GM19240 (cell line): ENCODE results near the gene BICRA.
"Not testable (repeated sequence)": the region's sequence is repeated elsewhere in the genome, so short reads cannot be mapped to it uniquely, and the experiment has no call there.

Source experiments
- DNase-seq: peaks from one replicate; pipeline ENCODE4 v3.0.0; 2011; ENCODE audit warnings: low spot score; ENCODE audit not compliant: insufficient read length

BICRA gene

DNA sequence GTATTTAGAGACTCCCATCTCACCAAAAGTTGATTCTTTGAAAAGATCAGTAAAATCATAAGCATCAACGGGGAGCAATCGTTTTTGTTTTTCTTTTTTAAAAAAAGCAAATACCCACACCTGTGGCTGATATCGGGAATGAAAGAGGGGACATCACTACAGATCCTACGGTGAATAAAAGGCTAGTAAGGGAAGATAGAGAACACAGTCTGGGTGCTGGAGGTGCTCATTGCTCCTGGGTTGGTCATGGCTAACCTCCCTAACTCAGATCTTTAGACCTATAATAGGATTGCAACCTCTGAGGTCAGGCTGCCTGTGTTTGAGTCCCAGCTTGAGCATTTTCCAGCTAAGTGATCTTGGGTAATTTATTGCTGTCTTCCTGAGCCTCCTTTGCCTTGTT is 105.4 kb downstream of the BICRA start:
- no peak for DNase-seq

DNA sequence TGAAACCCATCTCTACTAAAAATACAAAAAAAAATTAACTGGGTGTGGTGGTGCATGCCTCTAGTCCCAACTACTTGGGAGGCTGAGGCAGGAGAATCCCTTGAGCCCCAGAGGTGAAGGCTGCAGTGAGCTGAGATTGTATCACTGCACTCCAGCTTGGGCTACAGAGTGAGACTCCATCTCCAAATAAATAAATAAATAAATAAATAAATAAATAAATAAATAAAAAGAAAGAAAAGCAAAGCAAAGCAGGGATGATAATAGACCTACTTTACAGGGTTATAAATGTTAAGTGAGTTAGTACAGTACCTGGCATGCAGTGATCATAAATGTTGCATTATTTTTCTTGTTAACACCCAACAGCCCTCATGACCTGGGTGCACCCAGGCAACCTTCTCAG is 105.9 kb downstream of the BICRA start:
- DNase-seq = not testable (repeated sequence)

DNA sequence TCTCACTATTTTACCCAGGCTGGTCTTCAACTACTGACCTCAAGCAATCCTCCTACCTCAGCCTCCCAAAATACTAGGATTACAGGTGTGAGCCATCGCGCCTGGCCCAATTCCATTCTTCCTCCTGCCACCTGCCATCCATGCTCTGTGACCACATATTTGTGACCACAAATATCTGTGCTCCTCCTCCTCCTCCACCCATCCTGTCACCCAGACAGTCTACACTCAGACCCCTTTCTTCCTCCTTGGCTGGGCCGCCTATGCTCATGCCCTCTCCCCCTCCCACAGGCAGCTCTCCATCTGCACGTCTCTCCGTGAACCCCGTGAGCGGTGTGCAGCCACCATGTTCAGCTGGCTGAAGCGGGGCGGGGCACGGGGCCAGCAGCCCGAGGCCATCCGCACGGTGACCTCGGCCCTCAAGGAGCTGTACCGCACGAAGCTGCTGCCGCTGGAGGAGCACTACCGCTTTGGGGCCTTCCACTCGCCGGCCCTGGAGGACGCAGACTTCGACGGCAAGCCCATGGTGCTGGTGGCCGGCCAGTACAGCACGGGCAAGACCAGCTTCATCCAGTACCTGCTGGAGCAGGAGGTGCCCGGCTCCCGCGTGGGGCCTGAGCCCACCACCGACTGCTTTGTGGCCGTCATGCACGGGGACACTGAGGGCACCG is 107.5 kb downstream of the BICRA start:
- DNase-seq = no peak

DNA sequence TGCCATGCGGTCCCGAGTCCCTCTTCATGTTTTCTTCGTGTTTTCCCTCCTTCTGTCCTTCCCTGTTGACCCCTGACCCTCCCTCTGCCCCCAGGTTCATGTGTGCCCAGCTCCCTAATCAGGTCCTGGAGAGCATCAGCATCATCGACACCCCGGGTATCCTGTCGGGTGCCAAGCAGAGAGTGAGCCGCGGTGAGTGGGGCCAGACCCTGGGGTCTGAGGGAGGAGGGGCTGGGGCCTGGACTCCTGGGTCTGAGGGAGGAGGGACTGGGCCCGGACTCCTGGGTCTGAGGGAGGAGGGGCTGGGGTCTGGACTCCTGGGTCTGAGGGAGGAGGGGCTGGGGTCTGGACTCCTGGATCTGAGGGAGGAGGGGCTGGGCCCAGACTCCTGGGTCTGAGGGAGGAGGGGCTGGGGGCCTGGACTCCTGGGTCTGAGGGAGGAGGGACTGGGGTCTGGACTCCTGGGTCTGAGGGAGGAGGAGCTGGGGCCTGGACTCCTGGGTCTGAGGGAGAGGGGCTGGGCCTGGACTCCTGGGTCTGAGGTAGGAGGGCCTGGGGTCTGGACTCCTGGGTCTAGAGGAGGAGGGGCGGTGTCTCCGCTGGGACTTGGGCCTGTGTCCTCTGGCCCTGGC is 109.6 kb downstream of the BICRA start:
- DNase-seq = not testable (repeated sequence)

DNA sequence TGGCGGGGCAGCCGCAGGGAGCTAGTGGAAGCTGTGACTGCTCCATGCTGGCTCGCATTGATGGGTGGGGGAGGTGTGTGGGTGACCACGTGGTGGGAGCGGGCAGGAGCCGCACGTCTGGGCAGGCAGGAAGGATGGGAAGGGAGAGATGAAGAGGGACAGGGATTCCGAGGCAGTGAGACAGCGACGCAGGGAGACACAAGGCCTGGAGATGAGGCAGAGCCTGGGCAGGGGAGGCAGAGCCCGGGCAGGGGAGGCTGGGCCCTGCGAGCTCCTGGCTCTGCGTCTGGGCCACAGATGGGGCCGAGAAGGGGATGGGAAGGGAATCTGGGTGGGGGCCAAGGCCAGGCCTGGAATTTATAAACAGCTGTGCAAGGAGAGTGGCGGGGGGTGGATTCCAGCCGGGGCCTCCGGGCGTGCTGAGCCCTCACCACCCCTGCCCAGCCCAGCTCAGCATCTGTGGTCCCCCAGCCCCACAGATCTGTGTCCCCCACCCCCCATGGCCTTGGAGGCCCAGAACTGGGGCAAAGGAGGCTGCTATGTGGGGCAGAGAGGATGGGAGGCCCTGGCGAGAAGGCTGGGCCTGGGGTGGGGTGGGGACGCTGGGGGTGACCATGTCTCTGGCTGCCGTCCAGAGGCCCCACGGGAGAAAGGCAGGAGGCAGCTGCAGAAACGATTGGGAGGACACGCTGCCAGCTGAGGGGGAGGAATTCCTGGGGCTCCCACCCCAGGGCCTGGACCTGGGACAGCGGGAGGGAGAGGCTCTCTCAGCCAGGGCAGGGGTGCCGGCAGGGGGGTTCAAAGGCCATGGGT is 110.3 kb downstream of the BICRA start:
- DNase-seq = no peak

DNA sequence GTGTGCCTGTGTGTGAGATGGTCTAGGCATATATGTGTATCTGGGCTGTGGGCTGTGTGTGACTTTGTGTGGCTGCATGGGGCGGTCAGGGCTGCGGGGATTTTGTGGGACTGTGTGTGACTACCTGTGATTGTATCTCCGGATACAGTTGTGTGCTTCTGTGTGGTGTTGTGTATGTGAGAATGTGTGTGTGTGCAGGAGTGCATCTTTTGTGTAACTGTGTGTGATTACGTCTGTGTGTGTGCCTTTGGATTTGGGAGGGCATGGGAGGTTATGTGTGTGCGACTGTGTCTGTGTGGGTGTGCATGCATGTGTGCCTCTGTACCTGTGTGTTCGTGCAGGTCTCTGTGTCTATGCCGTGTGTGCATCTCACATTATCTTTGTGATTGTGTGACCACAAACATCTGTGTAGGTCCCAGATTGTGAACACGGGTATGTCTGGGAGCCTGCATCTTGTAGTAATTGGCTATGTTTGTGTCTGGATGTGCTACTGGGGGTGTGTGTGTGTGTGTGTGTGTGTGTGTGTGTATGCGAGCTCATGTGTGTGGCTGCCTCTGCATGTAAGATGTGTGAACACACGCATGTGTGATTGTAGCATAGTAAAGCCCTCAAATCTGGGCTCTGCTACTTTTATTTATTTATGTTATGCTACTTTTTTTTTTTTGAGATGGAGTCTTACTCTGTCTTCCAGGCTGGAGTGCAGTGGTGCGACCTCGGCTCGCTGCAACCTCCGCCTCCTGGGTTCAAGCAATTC is 111.9 kb downstream of the BICRA start:
- no peak for DNase-seq

DNA sequence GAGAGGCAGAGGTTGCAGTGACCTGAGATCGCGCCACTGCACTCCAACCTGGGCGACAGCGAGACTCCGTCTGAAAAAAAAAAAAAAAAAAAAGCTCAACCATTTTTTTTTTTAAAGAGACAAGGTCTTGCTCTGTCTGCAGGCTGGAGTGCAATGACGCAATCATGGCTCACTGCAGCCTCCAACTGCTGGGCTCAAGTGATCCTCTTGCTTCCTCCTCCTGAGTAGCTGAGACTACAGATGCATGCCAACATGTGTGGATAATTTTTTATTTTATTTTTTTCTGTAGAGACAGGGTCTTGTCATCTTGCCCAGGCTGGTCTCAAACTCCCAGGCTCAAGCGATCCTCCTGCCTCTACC is 114.6 kb downstream of the BICRA start:
- DNase-seq = no peak

DNA sequence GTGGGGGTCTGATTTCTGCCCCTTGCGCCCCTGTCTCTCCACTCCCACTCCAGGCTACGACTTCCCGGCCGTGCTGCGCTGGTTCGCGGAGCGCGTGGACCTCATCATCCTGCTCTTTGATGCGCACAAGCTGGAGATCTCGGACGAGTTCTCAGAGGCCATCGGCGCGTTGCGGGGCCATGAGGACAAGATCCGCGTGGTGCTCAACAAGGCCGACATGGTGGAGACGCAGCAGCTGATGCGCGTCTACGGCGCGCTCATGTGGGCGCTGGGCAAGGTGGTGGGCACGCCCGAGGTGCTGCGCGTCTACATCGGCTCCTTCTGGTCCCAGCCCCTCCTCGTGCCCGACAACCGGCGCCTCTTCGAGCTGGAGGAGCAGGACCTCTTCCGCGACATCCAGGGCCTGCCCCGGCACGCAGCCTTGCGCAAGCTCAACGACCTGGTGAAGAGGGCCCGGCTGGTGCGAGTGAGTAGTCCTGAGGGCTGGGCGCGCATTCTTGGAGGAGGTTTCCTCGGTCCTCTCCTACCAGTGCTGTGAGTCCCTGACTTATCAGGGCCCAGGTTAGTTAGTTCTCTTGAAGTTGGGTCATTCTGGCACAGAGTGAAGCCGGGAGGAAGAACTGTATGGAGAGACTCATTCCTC is 116.9 kb downstream of the BICRA start:
- no peak for DNase-seq

DNA sequence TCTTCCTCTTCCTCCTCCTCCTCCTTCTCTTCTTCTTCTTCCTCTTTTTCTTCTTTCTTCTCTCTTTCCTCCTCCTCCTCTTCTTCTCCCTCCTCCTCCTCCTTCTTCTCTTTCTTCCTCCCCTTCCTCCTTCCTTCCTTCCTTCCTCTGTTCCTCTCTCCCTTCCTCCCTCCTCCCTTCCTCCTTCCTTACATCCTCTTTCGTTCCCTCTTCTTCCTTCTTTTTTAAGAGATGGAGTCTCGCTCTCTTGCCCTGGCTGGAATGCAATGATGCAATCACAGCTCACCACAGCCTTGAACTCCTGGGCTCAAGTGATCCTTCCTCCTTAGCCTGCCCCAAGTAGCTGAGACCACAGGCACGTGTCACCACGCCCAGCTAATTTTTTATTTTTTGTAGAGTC is 117.5 kb downstream of the BICRA start:
- DNase-seq = no peak

DNA sequence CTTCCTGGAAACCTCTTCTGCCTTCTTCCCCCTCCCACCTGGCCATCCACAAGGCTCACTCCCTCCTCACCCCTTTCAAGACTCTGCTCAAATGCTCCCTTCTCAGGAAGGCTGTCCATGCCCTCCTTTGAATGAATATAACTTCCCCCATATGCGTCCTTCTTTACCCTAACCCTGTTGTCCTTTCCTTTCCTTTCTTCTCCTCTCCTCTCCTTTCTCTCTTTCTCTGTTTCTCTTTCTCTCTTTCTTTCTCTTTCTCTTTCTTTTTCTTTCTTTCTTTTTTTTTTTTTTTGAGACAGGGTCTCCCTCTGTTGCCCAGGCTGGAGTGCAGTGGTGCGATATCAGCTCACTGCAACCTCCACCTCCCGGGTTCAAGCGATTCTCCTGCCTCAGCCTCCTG is 119.4 kb downstream of the BICRA start:
- not testable (repeated sequence) for DNase-seq

DNA sequence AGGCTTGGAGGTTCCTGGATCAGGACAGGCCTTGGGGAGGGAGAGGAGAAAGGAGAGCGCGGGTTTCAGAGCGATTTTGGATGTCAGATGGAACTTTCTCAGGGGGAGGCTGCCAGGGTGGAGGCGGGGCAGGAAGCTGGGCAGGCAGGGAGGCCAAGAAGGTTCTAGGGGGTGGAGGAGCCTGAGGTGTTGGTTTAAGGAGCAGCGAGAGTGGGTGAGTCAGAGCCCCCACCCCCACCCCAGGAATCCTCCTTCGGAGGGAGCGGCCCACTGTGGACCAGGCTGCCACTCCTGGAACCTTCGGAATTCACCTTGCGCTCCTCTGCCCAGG is 120.5 kb downstream of the BICRA start:
- no peak for DNase-seq

DNA sequence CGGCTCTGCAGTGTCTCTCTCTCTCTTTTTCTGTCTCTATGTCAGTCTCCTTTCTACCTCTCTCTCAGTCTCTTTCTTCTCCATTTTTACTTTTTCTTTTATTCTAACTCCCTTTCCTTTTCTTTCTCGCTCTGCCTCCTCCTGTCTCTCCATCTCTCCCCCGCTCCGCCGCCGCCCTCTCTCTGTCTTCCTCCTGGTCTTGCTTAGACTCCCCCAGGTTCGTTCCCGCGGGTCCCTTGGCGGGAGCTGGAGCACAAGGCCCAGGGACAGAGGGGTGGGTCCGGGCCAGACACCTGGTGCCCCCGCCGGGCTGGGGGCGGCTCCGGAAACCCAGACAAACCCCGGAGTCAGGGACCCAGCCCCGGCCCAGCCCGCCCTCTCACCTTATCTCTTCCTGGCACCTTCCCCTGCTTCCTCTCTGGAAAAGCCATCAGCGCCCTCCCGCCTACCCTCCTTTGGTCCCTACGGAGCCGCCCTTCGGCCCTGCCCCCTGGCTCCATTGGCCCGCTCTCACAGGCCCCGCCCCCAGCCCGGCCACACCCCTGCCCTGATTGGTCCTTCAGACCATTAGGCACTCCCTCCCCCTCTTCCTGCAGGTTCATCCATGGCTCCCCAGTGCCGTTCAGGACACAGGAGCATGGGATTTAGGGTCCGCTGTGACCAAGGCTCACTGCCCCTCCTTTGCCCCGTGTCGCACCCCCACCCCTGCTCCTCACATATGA is 121.0 kb downstream of the BICRA start:
- no peak for DNase-seq

DNA sequence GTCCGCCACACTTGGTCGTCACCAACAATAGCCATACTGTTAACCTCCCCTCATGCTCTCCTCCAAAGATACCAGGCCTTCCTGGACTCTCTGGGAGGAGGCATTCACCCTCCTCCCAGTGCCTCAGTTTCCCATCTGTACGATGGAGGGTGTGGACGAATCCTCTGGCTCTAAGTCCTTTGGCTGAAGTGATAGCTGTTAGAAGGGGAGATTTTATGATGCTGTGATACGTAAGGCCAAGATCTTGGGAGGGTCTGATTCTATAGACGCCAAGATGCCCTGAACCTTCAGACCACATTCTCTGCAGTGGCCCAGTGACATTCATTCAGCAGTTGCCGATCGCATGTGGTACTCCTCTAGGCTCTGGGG is 121.6 kb downstream of the BICRA start:
- DNase-seq = no peak

DNA sequence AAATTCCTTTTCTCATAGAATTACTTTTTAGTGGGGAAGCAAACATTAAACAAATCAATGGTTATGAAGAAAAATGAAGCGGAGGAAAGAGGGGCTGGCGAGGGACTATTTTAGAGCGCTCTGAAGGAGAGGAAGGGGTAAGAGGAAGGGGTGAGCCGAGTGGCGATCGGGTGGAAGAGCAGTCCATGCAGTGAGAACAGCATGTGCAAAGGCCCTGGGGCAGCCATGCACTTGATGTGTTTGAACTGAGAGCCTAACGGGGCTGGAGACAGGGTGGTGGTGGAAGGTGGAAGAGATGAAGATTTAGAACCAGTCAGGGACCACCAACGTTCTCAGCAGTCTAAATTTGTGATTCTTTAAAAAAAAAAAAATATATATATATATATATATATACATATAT is 122.0 kb downstream of the BICRA start:
- no peak for DNase-seq

DNA sequence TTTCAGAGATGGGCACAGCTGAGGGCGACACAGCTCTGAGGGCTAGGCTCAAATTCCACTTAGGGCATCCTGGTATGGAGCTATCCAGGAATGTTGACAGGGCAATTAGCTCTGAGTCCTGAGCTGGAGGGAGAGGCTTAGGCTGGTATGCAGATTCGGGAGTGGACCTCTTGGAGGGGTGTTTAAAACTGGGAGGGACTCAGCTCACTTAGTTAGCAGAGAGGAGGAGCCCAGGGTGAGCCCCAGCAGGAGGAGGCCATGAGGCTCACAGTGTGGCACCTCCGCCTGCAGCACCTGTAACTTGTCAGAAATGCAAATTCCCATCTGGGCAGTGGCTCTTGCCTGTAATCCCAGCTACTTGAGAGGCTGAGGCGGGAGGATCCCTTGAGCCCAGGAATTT is 126.2 kb downstream of the BICRA start:
- no peak for DNase-seq

DNA sequence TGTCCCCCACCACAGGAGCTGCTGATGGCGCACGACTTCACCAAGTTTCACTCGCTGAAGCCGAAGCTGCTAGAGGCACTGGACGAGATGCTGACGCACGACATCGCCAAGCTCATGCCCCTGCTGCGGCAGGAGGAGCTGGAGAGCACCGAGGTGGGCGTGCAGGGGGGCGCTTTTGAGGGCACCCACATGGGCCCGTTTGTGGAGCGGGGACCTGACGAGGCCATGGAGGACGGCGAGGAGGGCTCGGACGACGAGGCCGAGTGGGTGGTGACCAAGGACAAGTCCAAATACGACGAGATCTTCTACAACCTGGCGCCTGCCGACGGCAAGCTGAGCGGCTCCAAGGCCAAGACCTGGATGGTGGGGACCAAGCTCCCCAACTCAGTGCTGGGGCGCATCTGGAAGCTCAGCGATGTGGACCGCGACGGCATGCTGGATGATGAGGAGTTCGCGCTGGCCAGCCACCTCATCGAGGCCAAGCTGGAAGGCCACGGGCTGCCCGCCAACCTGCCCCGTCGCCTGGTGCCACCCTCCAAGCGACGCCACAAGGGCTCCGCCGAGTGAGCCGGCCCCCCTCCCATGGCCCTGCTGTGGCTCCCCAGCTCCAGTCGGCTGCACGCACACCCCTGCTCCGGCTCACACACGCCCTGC is 132.1 kb downstream of the BICRA start:
- DNase-seq = no peak

DNA sequence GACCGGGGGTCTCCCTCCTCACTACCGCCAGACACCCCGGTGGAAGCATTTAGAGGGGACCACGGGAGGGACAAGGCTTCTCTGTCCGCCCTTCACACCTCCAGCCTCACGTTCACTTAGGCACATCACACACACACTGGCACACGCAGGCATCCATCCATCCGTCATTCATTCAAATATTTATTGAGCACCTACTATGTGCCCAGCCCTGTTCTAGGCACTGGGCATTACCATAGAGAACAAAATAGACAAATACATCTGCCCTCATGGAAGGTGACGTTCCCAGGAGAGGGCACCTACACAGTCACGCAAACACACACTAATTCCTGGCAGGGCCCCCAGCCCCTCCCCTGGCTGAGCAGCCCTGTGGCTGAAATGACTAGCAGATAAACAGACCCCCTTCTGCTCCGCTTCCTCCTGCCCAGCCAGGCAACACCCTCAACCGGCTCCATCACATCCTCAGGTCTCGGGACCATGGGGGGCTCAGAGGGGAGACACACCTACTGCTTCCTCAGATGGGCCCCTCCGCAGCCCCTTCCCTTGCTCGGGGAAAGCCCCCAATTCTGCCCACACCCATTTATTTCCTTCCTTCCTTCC is 132.7 kb downstream of the BICRA start:
- no peak for DNase-seq

DNA sequence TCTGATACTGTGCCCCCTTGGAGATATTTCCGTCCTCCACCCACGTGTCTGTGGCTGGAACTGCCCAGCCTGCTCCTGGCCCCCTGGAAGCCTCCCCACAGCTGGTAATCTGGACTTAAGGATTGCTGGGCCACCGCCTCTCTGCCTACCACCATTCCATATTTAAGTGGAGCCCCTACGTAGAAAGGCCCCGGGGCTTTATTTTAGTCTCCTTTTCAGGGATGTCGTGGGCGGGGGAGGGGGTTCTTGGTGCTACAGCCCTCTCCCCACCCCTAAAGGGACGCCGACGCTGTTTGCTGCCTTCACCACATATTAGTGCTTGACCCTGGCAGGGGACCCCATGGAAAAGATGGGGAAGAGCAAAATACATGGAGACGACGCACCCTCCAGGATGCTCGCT is 133.7 kb downstream of the BICRA start:
- DNase-seq = no peak

DNA sequence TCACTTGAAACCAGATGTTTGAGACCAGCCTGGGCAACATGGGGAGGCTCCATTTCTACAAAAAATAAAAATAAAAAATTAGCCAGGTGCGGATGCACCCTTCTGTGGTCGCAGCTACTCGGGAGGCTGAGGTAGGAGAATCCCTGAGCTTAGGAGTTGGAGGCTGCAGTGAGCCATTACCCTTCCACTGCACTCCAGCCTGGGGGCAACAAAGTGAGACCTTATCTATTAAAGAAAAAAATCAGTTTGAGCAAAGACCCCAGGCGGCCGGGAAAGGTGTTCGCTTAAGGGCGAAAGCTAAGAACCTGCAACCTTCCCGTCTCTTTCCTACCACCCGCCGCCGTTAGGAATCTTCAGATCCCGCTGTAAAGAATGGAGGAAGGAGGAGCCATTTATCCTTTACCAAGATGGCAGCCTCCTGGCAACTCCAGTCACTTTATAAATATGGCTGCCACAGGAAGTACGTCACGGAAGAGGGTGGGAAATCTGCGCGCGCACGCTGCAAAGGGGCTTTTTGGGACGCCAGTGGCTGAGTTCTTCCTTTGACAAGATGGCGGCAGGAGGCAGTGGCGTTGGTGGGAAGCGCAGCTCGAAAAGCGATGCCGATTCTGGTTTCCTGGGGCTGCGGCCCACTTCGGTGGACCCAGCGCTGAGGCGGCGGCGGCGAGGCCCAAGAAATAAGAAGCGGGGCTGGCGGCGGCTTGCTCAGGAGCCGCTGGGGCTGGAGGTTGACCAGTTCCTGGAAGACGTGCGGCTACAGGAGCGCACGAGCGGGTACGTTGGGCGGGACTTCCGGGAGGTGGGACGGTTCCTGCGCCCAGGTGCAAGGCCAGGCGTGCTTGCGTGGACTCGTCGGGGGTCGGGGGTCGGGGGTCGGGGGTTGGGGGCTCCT is 136.3 kb downstream of the BICRA start, which contains the start of gene NOP53:
Gene NOP53 (plus strand): TSS at position 537 of the 892 bp plus-strand sequence. CDS start 14 bp downstream, at position 551.
- peak; percentile 96 for DNase-seq
